Activated gamma-delta T cell treated with Interleukin-2 at 50 U/mL for 16 hours (primary cell): ENCODE measurements around the gene CIB4.

Experiments
- DNase-seq: peaks from one replicate; pipeline ENCODE4 v3.0.0-alpha.2; 2020

CIB4 gene

DNA sequence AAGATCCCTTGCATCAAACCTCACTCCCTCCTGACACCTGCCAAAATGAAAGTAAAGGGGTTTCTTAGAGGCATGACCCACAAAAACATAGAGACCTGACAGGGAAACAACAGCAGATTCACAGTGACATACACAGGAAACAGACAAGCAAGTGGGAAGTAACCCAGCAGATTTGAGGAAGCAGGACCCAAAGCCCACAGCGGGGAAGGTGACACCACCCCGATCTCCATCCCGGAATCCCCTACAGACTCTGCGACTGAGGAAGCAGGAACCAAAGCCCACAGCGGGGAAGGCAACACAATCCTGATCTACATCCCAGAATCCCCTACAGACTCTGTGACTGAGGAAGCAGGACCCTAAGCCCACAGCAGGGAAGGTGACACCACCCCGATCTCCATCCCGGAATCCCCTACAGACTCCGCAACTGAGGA, 21.6 kb downstream of the CIB4 start:
- no peak for DNase-seq

DNA sequence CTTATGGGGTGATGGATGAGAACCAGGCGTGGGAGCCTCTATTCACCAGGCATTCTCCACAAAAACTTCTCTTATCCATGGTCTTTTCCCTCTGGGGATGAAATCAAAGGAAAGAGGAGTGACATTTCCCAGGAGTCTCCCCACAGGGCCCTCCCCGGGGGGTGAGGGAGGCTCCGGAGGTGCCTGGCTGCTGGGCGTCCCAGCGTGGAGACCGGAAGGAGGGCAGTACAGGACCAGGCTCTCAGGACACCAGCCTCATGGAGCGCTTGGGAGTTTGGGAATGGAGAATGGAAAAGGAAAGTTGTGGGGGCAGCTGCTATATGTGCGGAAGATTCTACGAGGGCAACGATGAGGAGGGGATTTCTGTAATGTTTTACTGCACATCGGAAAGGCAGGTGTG, 22.1 kb downstream of the CIB4 start:
- DNase-seq: no peak

DNA sequence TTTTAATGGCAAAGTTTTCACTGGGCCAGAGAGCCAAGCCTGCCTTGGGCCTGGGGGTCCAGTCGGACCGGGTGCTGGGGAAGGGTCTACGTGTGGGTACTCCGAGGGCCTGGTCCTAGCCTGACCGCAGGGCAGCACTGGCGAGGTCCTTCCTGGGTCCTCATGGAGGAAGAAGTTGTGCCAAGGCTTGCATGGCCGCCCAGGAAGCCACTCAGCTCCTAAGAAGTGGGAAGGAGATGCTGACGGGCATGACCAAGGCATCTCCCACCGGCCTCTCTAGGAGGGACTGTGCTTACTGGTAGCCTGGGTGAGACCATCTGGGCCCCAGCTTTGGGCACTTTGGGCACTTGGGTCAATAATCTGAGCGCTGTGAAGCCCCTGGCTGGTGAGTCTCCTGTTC, 22.6 kb downstream of the CIB4 start:
- no peak for DNase-seq

DNA sequence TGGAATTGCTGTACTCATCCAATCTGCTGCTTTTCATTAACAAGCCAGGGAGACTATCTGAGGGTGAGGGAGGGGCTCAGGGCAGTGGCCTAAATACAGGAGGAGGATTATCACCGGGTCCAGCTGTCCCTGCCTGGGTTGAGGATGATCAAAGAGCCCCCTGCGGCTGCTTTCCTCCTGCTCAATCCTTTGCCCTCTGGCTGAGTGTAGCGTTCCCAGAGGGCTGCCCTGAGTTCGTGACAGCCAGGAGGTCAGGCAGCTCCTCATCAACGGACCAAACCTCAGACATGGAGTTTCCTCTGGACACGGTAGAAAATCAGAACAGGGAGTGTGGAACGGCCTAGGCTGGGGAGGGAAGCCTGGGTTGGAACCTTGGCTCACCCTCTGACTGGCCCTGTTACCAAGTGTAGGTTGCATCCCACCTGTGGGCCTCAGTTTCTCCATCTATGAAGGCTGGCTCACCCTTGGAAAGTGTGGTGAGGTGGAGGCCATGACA, 23.5 kb downstream of the CIB4 start:
- DNase-seq: no peak

- no peak for DNase-seq
Measured at GRCh38 chr2:26616706-26617587, 24.2 kb downstream of the CIB4 start.

- DNase-seq: no peak
Measured at GRCh38 chr2:26615860-26616705, 25.1 kb downstream of the CIB4 start.

- no peak for DNase-seq
Measured at GRCh38 chr2:26615336-26615859, 25.8 kb downstream of the CIB4 start.

DNA sequence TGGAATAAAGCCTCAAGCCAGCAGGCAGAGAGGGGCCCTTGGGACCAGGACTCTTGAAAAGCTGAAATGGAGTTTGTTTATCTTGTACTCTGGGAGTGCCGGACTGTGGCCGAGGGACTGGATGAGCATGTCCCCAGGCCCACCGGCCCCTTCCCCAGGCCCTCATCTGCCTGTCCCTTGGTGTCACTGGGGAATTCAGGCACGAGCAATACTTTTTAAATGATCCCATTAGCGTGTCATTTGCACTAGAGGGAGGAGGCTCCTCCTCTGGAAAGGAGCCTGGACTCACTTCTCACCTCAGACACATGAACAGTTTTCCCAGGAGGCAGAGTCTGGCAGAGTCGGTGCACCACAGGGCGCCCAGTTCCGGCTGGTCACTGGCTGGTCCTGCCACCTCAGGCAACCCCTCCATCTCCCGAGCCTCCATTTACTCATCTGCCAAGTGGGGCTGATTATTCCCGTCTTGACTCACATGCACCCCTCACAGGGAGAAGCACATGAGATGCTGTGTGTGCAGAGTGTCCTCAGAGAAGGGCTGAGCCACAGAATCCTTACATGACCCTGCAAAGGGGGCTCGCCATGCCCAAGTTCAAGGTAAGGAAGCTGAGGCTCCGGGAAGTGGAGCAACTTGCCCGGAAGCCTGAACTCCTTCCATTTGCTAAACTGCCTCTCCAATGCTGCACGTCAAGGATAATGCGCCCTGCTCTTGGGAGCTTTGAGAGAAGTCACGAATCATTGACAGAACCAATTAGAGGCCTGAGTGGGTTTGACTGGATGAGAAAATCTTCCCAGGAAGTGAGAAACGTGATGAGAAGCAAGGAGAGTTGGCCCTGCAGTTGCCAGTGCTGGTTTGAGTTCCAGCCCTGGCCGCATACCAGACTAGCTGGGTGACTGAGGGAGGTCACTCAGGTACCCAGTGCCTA, 26.7 kb downstream of the CIB4 start:
- no peak for DNase-seq

GRCh38 chr2:26613241-26614215, 27.6 kb downstream of the CIB4 start:
- no peak for DNase-seq

- DNase-seq: no peak
Measured at GRCh38 chr2:26612522-26613240, 28.5 kb downstream of the CIB4 start.

DNA sequence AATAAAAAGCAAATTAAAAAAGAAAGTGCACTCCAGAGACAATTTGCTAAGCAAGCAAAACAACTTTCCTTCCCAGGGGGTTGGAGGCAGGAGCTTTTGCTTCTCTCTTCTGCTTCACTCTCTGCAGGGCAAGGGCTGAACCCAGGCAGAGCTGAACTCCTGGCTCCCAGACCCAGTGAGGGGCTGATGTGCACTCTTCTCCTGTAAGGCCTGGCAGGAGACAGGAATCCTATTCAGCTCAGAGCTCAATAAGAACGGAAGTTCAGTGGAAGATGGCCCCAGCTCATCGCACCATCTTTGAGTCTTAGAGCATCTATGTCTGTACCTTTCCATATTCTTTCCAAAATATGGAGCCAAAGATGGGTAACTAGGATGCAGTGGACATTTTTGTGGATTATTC, 29.1 kb downstream of the CIB4 start:
- no peak for DNase-seq

DNA sequence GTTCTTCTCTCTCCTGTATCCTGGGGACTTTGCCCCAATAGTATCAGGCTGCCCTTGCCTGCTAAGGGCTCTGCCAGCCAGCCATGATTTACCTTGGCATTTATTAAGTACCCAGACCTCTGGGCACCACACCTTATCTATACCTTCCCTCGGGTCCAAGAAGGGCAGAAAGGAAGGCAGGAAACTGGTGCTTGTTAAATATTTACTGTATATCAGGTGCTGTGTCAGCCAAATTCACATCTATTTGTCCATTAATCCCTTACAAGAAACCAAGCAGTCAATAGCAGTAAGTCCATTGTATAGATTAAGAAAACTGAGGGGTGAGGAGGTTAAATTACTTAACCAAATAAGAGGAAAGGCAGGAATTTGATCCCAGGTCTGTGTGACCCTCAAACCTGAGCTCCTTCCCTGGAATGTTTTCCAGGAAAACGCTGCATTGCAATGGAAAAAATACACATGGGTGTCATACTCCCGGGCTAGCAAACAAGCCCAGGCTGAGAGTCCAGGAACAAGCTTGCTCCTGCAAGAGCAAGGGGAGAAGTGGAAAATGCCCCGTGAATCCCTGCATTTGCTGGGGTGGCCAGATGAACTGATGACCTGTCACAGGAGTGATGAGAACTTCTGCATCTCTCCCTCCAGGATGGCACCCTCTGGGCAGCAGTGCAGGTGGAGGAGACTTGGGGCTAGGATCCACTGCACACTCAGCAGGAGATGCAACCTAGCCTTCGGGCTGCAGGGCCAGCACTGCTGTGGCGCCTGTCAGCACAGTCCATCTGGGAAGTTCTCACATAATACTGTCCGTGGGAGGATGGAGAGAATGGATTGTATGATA, 30.4 kb downstream of the CIB4 start:
- no peak for DNase-seq

DNA sequence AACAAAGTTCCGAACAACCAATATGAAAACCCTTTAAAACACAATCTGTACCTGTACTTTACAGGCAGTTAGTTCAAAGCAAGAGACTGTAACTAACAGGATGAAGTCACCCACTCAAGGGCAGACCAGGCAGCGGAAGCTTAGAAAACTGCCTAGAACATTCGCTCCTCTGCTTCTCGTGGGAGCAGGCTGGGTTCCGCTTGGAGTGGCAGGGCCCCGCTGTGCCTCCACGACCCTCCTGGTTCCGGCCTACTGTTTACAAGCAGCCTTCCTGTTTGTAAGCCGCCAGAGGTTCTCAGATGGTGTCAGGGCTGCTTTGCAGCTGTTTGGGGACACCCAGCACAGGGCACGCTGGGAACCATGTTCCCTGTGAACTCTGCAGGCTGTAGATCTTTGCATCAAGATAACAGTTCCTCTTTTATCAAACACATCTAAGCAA, 31.3 kb downstream of the CIB4 start:
- no peak for DNase-seq

DNA sequence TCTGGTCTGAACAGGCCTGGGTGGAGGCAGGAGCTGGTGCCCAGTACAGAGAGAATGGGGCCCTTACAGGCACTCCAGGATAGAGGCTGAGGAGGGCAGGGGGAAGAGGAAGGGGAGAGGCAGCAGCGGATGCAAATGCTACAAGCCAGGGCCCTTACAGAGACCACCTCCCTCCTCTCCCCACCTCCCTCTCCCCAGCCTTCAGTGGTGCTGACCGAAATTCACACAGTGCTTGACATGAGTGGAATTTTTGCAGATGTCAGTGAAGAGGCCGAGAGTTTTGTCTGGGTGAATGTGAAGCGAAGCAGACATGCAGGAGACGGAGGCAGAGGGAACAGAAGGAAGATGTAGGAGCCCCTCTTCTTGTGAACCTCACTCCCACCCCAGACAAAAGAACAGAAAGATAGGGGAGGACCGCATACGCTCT, 31.9 kb downstream of the CIB4 start:
- no peak for DNase-seq

- no peak for DNase-seq
Measured at GRCh38 chr2:26608557-26608956, 32.6 kb downstream of the CIB4 start.

DNA sequence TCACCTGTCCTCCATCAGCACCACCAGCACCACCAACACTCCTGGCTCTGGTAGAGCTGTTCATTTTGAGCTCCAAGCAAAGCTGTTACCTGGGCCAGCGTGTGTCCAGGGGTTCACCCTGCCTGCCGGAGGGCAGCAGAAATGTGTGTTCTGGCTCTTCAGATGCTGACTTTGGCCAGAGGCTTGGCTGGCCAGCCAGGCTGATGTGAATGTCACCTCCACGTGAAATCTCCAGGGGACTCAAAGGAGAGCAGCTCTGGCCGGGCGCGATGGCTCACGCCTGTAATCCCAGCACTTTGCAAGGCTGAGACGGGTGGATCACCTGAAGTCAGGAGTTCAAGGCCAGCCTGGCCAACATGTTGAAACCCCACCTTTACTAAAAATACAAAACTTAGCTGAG, 33.5 kb downstream of the CIB4 start:
- DNase-seq: no peak

GRCh38 chr2:26606847-26607190, 34.3 kb downstream of the CIB4 start:
- no peak for DNase-seq

DNA sequence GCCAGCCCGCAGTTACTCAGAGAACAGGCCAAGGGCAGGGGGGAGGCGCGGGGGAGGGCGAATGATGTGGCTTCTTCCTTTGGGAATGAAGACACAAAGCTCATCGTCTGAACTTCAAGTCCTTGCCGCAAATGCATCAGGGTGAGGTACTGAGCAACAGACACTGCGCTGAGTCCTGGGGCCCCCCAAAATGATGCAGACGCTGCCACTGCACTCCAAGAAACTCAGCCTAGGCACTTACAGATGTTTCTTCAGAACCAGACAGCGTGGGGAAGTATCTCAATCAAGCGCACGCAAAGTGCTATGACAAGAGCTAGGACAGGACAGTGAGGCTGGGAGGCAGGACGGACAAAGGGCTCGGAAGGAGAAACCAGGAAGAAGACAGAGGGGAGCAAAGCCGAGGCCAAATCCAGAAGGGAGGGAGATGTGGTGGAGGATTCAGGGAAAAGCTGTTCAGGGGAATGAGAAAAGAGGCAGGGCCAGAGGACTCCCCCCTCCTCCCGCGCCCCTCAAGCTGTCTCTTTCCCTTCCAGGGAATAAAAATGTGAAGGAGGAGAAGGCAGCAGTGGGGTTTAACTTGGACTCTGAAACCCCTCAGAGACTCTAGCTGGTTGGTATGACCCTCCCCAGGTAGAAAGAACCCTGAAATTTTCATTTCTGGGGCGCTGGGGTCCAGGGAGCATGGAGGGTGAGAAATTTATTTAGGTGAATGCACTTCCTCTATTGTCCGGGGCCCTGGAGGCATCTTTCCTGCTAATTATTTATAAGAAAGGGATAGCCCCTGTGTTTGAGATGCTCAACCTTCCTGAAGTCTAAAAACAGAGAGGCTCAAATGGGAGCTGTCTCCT, 34.9 kb downstream of the CIB4 start:
- no peak for DNase-seq
